Hepatocyte (in vitro differentiated cells): ENCODE results near the gene RNF145.

Source experiments
- EZH2 ChIP-seq: fragments of 200-600 bp; sonication (generic); IDR thresholded peaks from 2 replicates; pipeline ENCODE4 v1.6.1; 2016; ENCODE audit warnings: antibody characterized with exemption, mild to moderate bottlenecking, borderline replicate concordance
- TF ChIP-seq, protein P1 (sequence below): fragments of 200-600 bp; sonication (generic); IDR thresholded peaks from 2 replicates; pipeline ENCODE4 v1.5.1; 2016; ENCODE audit warnings: antibody characterized with exemption, mild to moderate bottlenecking; ENCODE audit not compliant: poor library complexity

DNA sequence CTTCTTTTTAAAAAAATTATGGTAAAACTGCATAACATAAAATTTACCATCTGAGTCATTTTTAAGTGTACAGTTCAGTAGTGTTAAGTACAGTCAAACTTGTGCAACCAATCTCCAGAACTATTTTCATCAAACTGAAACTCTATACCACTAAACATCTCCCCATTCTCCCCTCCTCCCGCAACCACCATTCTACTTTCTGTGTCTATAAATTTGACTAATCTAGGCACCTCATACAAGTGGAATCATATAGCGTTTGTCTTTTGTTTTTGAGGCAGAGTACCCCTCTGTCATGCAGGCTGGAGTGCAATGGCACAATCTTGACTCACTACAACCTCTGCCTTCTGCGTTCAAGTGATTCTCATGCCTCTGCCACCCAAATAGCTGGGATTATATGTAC, 85.7 kb downstream of the RNF145 start:
- TF ChIP-seq, protein P1, sequence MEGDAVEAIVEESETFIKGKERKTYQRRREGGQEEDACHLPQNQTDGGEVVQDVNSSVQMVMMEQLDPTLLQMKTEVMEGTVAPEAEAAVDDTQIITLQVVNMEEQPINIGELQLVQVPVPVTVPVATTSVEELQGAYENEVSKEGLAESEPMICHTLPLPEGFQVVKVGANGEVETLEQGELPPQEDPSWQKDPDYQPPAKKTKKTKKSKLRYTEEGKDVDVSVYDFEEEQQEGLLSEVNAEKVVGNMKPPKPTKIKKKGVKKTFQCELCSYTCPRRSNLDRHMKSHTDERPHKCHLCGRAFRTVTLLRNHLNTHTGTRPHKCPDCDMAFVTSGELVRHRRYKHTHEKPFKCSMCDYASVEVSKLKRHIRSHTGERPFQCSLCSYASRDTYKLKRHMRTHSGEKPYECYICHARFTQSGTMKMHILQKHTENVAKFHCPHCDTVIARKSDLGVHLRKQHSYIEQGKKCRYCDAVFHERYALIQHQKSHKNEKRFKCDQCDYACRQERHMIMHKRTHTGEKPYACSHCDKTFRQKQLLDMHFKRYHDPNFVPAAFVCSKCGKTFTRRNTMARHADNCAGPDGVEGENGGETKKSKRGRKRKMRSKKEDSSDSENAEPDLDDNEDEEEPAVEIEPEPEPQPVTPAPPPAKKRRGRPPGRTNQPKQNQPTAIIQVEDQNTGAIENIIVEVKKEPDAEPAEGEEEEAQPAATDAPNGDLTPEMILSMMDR, result no peak
- no peak for TF ChIP-seq EZH2
